Measurements from ENCODE around the gene HID1. TPM values are rescaled to one million over a fixed set of nuclear protein-coding genes. Genes with fewer than 3 reads are reported as not detected.

Gene HID1
- total RNA-seq, 1 experiment from 2014 or later, result 0.60 TPM

DNA sequence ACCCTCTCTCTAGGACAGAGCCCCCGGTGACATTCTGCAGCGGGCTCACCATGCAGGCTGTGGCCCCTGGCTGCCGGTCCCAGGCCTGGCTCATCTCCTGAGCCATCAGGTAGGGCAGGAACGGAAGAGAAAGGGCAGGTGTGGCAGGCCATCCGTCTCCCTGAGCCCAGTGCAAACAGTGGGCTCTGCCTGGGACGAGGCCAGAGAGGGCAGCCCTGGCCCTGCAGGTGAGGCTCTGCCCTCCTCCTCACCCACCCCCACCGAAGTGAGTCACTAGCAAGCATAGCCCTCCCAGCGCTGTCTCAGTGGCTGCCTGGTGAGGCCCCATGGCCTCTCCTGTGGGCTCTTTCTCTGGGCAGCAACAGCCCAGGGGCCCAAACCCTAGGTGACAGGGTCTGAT is 22.4 kb downstream of the HID1 start:
- no peak for DNase-seq (ENCODE audit: low read depth)

GRCh38 chr17:74949455-74950115 is 23.0 kb downstream of the HID1 start:
- DNase-seq (ENCODE audit: low read depth), result no peak

DNA sequence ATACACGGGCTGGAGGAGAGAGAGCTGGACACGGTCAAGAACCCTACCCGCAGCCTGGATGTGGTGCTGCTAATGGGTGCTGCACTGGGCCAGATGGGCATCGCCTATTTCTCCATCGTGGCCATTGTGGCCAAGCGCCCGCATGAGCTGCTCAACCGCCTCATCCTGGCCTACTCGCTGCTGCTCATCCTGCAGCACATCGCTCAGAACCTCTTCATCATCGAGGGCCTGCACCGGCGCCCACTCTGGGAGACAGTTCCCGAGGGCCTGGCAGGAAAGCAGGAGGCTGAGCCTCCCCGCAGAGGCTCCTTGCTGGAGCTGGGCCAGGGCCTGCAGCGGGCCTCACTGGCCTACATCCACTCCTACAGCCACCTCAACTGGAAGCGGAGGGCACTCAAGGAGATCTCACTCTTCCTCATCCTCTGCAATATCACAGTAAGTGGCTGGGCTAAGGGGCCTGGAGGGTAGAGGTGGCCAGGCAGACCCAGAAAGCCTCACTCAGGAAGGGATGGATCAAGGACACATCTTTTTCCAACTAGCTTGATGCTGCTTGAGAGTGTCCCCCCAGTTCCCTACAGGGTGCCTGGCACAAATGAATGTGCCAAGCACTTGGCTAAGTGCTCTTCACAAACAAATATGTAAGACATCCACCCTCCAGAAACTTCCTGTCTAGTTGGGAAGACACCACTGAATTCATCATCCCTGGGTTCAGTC is 25.4 kb downstream of the HID1 start:
- DNase-seq (ENCODE audit: low read depth), result no peak

GRCh38 chr17:74946641-74947040 is 25.9 kb downstream of the HID1 start:
- DNase-seq (ENCODE audit: low read depth), result no peak

- no peak for DNase-seq (ENCODE audit: low read depth)
These were observed 27.0 kb downstream of the HID1 start for GRCh38 chr17:74945543-74945942.

GRCh38 chr17:74943808-74944522 is 28.6 kb downstream of the HID1 start:
- DNase-seq (ENCODE audit: low read depth), result no peak

DNA sequence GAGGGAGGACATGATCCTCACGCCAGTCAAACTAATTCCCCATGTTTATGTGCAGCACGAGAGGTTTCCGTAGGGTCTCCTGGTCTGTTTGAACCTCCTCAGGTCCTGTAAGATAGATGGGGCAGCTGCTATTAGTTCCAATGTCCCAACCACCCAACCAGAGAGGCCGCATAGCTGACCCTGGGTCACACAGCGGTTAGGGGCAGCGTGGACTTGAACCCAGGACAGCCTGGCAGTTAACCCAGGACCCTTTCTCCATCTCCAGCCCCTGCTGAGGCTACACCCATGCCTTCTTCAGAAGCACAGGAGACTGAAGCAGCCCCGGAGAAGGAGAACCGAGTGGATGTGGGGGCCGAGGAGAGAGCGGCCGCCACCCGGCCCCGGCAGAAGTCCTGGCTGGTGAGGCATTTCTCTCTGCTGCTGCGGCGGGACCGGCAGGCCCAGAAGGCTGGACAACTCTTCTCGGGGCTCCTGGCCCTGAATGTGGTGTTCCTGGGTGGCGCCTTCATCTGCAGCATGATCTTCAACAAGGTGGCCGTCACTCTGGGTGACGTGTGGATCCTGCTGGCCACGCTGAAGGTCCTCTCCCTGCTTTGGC is 31.3 kb downstream of the HID1 start:
- DNase-seq (ENCODE audit: low read depth), result no peak

- DNase-seq (ENCODE audit: low read depth), result no peak
These were observed 33.0 kb downstream of the HID1 start for GRCh38 chr17:74939534-74939933.

- DNase-seq (ENCODE audit: low read depth), result no peak
These were observed 34.2 kb downstream of the HID1 start for GRCh38 chr17:74938194-74938950.

DNA sequence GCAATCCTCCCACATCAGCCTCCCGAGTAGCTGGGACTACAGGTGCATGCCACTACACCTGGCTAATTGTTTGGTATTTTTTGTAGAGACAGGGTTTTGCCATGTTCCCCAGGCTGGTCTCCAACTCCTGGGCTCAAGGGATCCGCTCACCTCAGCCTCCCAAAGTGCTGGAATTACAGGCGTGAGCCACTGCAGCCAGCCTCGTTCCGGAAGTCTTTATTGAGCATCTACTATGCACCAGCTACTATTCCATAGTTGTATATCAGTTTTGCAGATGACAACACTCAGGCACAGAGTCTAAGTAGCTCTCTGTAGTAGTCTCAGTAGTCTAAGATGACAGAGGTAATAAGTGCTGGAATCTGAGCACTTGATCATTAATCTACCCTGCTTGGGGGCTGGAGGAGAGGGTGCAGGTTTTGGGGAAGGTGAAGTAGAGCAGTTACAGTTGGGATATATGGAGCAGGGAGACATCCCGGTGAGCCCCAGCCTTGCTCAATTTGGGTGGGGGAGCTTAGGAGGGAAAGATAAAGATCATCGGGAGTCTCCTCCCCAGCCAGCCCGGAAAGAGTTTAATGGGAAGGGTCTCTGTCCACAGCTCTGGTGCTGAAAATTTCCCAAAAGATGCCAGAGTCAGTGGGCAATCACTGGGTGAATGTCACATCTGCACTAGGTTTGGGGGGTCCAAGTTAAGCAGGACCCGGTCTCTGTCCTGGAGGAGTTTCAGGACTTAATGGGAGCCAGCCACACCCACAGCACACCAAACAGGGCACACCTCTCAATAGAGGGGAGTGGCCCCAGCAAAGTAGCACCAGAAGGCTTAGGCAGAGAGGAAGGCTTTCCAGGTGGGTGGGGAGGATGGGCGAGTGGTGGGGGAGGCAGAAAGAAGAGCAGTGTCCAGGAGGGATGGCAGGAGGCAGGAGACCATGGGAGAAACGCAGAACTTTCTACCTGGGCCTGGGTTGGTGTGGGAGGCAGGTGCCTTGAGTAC is 35.2 kb downstream of the HID1 start:
- DNase-seq (ENCODE audit: low read depth), result no peak

GRCh38 chr17:74936470-74936799 is 36.1 kb downstream of the HID1 start:
- DNase-seq (ENCODE audit: low read depth), result no peak

GRCh38 chr17:74935585-74936469 is 36.7 kb downstream of the HID1 start, which contains the start of gene OTOP3:
OTOP3 (plus strand) TSS chr17:74935898; CDS start chr17:74935922, 24 bp downstream.
- no peak for DNase-seq (ENCODE audit: low read depth)

DNA sequence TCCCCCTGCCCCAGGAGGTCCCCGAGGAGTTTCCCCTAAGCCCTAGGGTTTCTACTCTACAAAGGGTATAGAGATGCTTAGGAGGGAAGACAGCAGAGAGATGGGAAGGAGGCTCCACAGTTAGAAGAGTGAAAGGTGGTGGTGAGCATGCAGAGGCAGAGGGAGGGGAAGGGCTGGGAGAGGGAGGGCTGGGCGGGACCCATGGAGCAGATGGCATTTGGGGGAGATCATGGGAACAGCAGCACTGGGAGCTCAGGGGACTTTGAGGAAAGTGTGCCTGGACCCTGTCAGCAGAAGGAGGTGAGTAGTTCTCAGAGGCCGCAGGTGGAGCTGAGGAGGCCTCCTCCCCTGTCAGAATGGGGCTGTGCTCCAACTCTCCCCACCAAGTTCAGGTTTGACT is 37.5 kb downstream of the HID1 start:
- DNase-seq (ENCODE audit: low read depth), result no peak

- no peak for DNase-seq (ENCODE audit: low read depth)
These were observed 42.0 kb downstream of the HID1 start for GRCh38 chr17:74930535-74931036.

GRCh38 chr17:74928786-74929185 is 43.8 kb downstream of the HID1 start:
- DNase-seq (ENCODE audit: low read depth), result no peak

DNA sequence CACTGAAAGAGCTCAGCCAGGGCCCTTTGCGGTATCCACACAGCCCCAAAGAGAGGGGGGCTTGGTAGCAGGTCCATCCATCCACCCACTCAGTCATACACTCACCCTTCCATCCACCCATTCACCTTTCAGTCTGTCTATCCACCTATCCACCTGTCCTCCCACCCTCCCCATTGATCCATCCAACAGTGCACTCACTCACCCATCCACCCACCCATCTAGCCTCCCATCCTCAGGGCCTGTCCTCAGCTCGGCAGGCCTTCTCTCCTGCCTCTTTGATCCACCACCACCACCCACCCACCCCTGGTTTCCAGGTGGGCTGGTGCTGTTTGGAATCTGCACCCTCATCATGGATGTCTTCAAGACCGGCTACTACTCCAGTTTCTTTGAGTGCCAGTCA is 47.3 kb downstream of the HID1 start:
- no peak for DNase-seq (ENCODE audit: low read depth)

- DNase-seq (ENCODE audit: low read depth), result no peak
These were observed 48.2 kb downstream of the HID1 start, which contains the start of gene OTOP2 for GRCh38 chr17:74924250-74924948. OTOP2 (plus strand) TSS chr17:74924273; CDS start chr17:74924633, 360 bp downstream.

GRCh38 chr17:74923538-74924249 is 48.9 kb downstream of the HID1 start:
- DNase-seq (ENCODE audit: low read depth), result peak; percentile 20
